Ureter (tissue), 1 donor: ENCODE data around the gene SIRPA. TPM values are rescaled to one million over a fixed set of nuclear protein-coding genes. Genes with fewer than 3 reads are reported as not detected.

Experiments used
- DNase-seq: peaks from one replicate; pipeline ENCODE4 v3.0.0-alpha.2; 2020; ENCODE audit warnings: low spot score
- total RNA-seq: library from RNA; stranded (reverse); gene quantifications from one replicate; pipeline ENCODE4 v1.2.4, GENCODE V29; 2023
- donor health status: DM: yes; HTN: yes; CAD: no.

The SIRPA gene
- total RNA-seq, 1 donor from 2014 or later: 14.5 TPM

DNA sequence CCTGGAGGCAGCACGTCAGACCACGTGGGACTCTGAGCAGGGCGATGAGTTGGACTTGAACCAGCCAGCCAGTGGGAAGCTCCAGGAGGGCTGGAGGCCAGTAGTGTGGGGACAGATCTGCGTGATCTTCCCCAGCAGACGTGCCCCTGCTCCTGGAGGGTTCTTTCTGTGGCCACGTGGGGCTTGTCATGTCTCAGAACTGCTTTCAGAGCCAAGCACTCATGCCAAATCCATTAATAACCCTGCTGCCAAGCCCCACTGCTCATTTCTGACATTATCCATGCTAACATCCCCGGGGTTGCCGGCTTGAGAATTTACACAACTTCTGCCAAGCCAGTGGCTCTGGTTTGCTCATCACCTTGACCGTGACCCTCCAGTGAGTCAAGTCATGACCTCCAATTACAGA is 38.3 kb downstream of the SIRPA start:
- no peak for DNase-seq

DNA sequence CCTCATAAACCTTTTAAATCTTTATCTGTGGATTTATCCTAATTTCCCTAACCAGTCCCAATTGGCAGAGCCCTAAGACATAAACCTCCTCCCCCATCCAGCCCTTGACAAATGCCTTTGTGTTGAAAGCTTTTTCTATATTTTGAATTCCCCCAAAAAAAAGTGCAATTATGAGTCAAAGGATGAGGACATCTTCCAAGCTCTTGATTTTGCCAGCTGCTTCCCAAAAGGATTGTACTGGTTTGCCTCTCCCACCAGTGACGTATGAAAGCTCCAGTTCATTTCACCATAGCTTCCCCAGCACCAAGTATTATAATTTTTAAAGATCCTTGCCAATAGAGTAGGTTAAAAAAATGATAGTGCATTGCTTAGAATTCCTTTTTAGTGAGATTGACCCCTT is 38.9 kb downstream of the SIRPA start:
- DNase-seq: no peak

DNA sequence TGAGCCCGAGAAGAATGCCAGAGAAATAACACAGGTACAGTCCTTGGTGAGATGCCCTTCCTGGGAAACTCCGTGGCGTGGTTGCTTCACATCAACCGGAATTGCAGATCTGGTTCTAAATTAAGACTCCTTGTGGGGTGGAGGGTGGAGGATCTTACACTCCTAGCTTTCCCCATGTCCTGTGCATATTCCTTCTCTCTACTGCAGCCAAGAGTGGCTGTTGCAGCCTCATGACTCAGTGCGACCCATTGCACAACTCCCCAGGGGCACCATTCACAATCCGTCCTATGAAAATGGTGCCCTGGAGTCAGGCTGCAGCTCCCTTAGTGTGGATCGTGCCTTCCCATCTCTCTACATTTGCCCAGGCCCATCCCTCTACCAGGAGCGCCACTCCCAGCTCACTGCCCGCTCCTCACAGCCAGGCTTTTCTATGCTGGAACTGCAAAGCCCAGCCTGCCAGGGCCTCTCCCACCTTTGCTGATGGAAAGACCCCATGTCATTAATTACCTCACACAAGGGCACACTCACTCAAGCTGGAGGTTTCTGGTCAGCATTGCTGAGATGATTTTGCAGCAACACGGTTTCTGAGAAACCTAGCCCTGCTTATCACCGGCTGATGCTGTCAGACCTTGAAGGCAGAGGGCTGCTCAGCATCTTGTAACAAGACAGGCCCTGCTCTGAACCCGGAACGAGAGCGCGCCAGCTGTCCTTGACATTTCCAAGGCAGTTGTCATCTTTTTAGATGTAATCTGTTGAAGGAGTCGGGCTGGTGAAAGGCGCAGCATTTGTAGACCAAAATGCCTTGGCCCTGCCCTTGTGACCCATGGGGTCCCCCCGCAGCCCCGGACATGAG is 39.7 kb downstream of the SIRPA start:
- peak; percentile 63 for DNase-seq

DNA sequence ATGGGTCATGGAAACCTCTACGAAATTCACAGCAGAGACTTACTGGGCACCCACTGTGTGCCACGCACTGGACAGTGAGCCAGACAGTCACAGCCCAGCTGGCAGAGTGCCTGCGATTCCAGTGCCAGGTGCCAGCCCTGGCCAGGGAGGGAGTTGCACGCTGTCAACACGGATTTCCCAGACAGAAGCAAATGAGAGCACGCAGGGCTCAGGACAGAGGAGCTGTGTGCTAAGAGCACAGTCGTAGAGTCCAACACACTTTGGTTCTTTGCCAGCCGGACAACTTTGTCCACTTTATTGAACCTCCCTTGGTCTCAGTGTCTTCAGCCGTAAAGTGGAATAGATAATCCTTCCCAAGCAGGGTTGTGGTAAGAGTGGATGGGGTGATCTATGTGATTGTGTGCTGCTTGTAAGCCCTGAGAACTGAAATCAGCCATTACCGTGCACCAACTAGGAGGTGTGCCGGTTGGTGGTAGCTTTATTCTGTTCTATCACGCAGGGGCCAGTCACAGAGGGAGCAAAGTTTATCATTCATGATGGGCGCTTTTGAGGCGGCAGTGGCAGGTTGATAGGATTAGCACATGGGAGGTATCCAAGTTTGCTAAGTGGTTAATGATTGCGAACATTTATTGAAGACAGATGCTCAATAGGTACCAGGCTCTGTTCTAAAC is 40.6 kb downstream of the SIRPA start:
- DNase-seq: no peak

DNA sequence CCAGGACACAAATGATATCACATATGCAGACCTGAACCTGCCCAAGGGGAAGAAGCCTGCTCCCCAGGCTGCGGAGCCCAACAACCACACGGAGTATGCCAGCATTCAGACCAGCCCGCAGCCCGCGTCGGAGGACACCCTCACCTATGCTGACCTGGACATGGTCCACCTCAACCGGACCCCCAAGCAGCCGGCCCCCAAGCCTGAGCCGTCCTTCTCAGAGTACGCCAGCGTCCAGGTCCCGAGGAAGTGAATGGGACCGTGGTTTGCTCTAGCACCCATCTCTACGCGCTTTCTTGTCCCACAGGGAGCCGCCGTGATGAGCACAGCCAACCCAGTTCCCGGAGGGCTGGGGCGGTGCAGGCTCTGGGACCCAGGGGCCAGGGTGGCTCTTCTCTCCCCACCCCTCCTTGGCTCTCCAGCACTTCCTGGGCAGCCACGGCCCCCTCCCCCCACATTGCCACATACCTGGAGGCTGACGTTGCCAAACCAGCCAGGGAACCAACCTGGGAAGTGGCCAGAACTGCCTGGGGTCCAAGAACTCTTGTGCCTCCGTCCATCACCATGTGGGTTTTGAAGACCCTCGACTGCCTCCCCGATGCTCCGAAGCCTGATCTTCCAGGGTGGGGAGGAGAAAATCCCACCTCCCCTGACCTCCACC is 42.2 kb downstream of the SIRPA start:
- no peak for DNase-seq

DNA sequence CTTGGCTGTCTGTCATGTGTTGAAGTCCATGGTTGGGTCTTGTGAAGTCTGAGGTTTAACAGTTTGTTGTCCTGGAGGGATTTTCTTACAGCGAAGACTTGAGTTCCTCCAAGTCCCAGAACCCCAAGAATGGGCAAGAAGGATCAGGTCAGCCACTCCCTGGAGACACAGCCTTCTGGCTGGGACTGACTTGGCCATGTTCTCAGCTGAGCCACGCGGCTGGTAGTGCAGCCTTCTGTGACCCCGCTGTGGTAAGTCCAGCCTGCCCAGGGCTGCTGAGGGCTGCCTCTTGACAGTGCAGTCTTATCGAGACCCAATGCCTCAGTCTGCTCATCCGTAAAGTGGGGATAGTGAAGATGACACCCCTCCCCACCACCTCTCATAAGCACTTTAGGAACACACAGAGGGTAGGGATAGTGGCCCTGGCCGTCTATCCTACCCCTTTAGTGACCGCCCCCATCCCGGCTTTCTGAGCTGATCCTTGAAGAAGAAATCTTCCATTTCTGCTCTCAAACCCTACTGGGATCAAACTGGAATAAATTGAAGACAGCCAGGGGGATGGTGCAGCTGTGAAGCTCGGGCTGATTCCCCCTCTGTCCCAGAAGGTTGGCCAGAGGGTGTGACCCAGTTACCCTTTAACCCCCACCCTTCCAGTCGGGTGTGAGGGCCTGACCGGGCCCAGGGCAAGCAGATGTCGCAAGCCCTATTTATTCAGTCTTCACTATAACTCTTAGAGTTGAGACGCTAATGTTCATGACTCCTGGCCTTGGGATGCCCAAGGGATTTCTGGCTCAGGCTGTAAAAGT is 43.5 kb downstream of the SIRPA start:
- no peak for DNase-seq

DNA sequence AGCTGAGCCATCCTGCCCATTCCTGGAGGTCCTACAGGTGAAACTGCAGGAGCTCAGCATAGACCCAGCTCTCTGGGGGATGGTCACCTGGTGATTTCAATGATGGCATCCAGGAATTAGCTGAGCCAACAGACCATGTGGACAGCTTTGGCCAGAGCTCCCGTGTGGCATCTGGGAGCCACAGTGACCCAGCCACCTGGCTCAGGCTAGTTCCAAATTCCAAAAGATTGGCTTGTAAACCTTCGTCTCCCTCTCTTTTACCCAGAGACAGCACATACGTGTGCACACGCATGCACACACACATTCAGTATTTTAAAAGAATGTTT is 44.0 kb downstream of the SIRPA start:
- no peak for DNase-seq

DNA sequence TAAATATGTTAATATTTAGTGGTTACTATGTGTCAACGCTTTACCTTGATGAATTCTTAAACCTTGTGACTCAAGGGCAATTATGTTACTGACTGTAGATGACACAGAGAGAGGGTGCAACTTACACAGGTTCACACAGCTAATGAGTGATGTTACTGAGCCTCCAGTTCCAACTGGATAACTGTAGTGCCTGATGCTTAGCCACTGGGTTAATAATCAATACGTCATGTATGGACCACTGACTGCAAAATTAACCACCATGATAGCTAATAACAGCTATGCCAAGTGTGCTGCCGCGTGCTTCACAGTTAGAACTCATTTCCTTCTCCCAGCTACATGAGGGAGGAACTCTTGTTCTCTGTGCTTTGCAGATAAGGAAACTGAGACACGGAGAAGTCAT is 45.4 kb downstream of the SIRPA start:
- DNase-seq: no peak

DNA sequence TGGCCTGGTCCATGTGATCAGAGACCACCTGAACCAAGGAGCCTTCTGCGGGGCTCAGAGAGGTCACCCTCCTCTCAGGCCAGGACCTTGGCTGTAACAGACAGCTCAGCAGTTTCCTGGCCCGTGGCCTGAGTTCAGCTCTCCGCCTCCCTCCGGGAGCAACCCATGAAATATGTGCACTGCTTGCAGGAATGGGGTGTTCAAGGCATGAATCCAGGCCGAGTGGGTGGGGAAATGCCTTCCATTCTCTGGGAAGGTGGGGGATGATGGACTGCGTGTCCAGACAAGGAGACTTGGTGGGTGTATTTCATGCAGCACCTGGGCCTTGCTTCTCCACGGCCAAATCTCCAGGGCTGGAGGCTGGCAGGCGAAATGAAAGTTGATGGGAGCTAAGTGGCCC is 46.0 kb downstream of the SIRPA start:
- no peak for DNase-seq

DNA sequence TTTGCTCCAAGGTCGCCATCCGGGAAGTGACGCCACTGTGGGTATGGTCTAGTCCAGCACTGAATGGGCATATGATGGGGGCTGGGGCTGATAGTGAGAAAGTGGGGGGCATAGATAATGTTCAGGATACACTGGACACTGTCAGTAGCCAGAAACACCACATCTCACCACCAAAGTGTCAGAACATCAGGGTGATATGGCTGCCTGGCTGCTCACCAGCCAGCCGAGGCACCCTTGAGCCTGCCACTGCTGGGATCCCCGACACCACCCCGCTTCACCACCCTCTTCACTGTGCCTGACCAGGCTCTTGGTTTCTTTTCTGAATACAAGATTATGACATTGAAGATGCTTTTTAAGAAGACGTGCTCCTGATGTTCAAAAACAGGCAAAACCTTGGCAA is 46.9 kb downstream of the SIRPA start:
- no peak for DNase-seq

DNA sequence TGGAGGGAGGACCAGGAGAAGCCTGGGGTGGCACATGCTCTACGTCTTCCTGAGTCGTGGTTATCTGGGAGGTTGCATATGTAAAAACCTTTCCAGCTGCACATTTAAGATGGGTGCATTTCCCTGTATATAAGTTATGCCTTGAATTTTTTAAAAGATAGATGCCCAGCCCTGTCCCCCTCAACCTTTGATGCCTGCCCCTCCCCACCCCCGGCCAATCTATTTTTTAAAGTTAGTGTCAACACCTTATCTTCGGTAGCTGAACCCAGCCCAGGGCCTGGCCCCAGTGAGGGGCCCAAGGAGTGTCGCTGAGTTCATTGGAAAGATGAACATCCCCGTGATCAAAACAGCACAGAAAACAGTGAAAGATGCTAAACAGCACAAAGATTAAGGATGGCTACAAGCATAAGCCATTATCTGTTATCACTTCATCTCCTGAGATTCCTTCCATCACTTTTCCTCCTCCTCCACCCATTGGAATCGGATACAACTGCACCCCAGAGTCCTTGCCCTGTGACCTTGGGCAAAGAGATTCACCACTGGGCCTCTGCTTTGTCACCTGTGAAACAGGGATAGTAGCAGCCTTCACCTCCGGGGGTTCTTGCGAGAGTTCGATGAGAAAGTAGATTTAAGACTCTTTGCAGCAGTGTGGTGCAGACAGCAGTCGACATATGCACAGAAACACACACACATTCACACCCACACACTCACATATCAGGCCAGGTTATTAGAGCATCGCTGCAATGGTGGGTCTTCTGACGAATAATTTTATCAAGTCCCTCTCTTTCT is 47.5 kb downstream of the SIRPA start:
- no peak for DNase-seq

DNA sequence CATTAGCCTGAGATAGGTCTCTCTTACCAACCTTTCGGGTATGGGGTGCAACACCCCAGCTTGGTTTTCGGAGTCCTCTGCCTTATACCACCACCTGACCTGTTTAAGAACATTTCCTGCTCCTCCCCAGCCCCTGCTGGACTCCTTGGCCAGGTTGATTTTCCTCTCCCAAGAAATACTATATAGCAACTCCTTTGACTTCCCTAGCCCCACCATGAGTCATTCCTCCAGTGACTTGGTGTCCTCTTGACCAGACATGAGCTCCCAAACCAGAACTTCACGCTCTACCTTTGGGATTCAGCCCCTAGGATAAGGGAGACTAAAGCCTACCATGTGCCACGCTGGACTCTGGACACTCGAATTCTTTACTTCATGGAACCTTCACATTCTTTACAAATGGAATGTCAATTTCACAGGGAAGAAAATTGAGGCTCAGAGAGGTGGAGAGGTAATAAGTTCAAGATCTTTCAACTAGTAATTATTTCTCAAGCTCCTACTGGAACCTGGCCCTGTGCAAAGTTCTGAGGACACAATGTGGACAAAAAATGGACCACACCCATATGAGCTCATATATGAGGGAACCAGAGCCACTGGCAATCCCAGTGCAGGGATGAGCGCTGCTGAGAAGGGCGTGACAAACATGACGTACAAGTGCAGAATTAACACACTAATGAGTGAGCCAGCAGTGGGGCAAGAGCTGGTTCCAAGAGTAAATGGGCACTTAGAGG is 48.2 kb downstream of the SIRPA start:
- no peak for DNase-seq

DNA sequence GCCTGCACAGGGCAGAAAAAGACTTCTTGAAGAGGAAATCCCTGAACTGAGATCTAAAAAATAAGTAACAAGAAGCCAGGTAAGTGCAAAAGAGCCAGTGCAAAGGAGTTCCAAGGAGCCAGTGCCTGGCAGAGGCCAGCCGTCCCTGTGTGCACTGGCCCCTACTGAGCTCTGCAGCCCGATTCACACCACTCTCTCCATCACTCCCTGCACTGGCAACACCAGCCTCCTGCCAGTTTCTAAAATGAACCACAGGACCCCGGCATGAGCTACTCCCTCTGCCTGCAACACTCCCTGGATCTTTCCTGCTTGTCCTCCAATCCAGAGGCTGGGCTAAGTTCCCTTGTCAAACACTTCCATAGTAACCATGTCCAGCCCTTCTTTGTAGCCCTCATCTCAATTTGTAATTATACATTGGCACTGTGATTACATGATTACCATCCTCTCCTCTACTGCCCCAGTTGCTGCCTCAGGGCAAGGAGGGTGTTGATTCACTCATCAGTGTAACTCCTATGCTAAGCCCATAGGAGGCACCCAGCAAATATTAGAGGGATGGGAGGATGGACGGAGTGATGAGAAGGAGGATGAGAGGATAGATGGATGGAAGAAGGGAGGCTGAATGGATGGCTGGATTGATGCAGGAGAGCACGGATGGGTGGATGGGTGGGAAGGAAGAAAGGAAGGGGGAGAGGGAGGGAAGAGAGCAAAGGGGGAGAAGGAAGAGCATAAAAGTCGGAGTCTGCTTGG is 49.3 kb downstream of the SIRPA start:
- DNase-seq: no peak

DNA sequence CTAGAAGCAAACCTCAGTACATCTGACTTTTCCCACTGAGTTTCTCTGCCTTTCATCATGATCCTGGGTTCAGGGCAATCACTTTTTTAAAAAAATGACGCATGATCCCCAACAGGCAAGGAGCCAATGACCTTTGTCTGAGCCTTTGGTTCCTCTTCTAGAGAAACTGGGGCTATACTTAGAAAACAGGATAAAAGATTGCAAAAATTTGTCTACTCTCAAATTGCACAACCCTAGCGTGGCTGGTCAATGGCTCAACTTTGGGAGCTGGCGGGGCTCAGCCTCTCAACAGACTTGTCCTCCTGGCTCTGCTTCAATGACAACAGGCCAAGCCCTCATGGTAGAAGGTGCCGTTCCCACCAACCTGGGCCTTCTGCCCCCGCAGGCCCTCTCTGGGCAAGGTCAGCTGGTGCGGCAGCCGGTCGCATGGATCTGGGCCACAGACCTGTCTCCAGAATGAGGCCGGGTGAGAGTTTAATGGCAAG is 50.0 kb downstream of the SIRPA start:
- DNase-seq: peak; percentile 56

DNA sequence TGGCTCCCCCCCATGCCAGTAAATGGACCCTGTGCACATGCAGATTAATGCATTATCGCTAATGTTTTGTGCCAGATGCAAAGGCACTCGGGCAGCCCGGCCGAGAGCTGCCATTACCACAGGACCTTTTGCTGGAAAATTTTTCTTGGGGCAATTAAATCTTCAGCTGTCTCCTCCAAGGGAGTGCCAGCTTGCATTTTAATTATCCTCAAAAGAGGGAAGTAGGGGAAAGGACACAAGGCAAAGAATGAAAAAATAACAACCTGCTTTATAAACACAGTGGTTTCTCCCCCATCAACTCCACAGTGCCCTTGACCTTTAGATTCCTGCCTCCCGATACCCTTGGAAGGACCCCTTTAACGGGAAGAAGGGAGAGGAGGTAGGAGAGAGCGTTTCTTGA is 50.5 kb downstream of the SIRPA start:
- no peak for DNase-seq

DNA sequence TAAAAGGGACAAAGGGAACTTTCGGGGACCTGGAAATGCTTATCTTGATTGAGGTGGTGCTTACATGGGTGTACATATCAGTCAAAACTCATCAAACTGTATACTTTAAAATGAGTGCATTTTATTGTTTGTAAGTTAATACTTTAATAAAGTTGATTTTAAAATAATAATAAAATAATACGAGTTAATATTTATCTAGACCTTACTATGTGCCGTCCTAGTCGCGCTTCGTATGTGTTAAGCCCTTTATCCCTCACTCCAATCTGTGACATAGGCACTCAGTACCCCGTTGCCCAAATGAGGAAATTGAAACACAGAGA is 51.2 kb downstream of the SIRPA start:
- DNase-seq: no peak

DNA sequence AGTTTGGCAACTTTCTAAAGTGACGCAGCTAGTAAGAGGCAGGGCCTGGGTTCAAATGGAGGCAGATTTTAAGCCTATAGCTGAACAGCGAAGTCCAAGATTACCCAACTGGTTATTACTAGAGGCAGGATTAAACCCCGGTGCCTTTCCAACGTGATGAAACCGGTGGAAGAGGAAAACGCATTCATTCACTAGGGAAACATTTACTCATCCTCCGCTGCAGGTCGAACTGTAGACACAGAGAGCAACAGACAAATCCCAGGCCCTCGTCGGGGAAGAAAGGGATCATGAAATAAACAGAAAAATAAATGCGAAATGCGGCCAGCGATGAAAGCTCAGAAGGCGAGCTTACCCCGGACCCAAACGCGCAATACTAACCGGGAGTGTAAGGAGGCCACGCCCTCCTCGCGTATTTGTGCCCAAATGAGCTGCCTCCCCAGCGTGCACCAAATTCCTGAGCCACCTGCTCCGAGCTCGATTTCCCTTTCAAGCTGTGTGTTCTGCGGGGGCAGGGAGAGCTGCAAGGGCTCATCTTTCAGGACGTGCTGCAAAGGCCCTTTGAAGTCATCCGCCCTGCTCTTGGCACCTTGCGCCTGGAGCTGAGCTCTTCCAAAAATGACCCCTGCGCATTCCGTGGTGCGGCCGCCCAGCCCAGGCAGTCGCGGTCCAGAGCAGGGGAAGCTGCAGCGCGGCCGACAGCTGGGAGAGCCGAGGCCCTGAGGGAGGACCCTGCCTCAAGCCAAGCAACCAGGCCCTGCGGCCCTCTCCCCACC is 51.7 kb downstream of the SIRPA start:
- DNase-seq: no peak

DNA sequence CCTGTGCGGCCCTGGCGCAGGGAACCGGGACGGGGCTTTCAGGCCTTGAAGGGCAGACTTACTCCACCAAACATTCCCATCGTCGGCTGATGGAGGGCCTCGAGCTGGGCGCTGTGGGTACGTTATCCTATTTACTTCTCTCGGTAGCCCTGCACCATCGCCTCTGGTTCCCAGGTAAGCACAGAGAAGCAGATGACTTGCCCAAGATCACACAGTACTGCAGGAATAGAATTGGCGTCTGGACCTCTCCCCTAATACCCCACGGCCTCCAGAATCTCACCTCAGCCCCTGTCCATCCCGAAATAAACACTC is 52.3 kb downstream of the SIRPA start:
- DNase-seq: no peak

DNA sequence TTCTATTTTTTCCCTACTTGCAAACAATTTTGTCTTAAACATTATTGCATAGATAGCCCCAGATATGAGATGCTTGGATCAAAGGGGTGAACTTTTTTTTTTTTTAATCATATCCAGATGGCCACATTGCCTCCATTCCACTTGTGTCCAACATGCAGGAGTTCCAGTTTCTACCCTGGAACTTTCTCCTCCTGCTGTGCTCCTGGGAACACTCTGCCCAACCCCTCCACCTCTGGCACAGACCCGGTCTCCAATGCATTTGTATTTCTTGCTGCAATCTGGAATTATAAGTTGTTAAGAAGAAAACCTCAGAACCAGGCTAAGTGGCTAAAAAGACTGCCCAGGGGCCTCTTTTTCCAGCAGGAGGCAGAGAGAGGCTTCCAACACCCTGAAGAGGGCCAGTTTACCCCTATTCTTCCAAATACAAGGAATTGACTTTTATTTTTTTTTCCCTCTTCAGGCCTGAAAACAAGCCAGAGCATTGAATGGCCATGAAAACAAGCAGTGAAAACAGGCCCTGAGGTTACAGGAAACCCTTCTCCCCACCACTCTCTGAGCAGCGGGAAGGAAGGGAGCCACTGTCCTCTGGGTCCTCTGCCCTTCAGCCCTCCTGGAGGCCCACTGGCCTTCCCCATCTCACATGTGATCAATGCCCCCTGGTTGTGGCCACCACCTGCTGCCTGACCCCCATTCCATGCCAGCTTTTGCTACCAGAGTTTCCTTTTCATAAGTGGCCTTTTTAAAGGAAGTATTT is 54.3 kb downstream of the SIRPA start:
- DNase-seq: no peak
